Smooth muscle cell (in vitro differentiated cells): ENCODE data around the gene TBX4. TPM values are rescaled to one million over a fixed set of nuclear protein-coding genes. Genes with fewer than 3 reads are reported as not detected.

ENCODE experiments used
- DNase-seq: peaks from one replicate; lab custom pipeline; 2025; ENCODE audit not compliant: unreplicated experiment; lab: John Stamatoyannopoulos, UW
- H2AFZ ChIP-seq: fragments of 200-600 bp; sonication (generic); 2 replicates; pipeline ENCODE4 v1.6.0; 2016; ENCODE audit warnings: antibody characterized with exemption, low read depth, mild to moderate bottlenecking
- H3F3A ChIP-seq: fragments of 200-600 bp; sonication (generic); 2 replicates; pipeline ENCODE4 v1.6.0; 2017; ENCODE audit warnings: antibody characterized with exemption, low read depth
- H3K27ac ChIP-seq: fragments of 200-600 bp; sonication (generic); 2 replicates; pipeline ENCODE4 v1.5.1; 2016; ENCODE audit warnings: low read depth, mild to moderate bottlenecking
- H3K27me3 ChIP-seq: fragments of 200-600 bp; sonication (generic); 2 replicates; pipeline ENCODE4 v1.6.1; 2016; ENCODE audit warnings: low read depth, mild to moderate bottlenecking
- H3K36me3 ChIP-seq: fragments of 200-600 bp; sonication (generic); 2 replicates; pipeline ENCODE4 v1.5.1; 2016; ENCODE audit warnings: low read depth
- H3K4me1 ChIP-seq: fragments of 200-600 bp; sonication (generic); 2 replicates; pipeline ENCODE4 v1.5.1; 2016; ENCODE audit warnings: low read depth
- H3K4me2 ChIP-seq: fragments of 200-600 bp; sonication (generic); 2 replicates; pipeline ENCODE4 v1.6.0; 2016; ENCODE audit warnings: mild to moderate bottlenecking
- H3K4me3 ChIP-seq: fragments of 200-600 bp; sonication (generic); 2 replicates; pipeline ENCODE4 v1.5.1; 2016; ENCODE audit warnings: mild to moderate bottlenecking
- H3K79me2 ChIP-seq: fragments of 200-600 bp; sonication (generic); 2 replicates; pipeline ENCODE4 v1.6.0; 2016; ENCODE audit warnings: low read depth, mild to moderate bottlenecking
- H3K9ac ChIP-seq: fragments of 200-600 bp; sonication (generic); 2 replicates; pipeline ENCODE4 v1.6.0; 2016; ENCODE audit warnings: low read depth
- H3K9me3 ChIP-seq: fragments of 200-600 bp; sonication (generic); replicated peaks from 2 replicates; pipeline ENCODE4 v1.5.1; 2016; ENCODE audit warnings: low read depth
- H4K20me1 ChIP-seq: fragments of 200-600 bp; sonication (generic); 2 replicates; pipeline ENCODE4 v1.6.0; 2016; ENCODE audit warnings: low read depth
- CTCF ChIP-seq: fragments of 200-600 bp; sonication (generic); IDR thresholded peaks from 2 replicates; pipeline ENCODE4 v1.5.1; 2017; ENCODE audit warnings: borderline replicate concordance, mild to moderate bottlenecking, antibody characterized with exemption; ENCODE audit not compliant: insufficient read depth, poor library complexity, severe bottlenecking
- WGBS: methylation state at CpG from one replicate; pipeline ENCODE4 v1.1.7; 2016; ENCODE audit warnings: low lambda C conversion rate; 5-methylcytosine and 5-hydroxymethylcytosine counted together
- polyA plus RNA-seq: library from polyadenylated mRNA; unstranded; fragments of >200 nt; fragmentation: Nextera tagmentation; extraction: Ambion mirVana; gene quantifications from 2 replicates; pipeline ENCODE4 v1.2.1, GENCODE V29; 2016
- total RNA-seq: library from RNA; depleted of rRNA; stranded (reverse); fragments of >200 nt; gene quantifications from 2 replicates; pipeline ENCODE4 v1.2.3, GENCODE V29; 2014

TBX4 gene
- total and polyA plus RNA-seq, 2 experiments from 2014 or later: 14.1 to 22.7 TPM

DNA sequence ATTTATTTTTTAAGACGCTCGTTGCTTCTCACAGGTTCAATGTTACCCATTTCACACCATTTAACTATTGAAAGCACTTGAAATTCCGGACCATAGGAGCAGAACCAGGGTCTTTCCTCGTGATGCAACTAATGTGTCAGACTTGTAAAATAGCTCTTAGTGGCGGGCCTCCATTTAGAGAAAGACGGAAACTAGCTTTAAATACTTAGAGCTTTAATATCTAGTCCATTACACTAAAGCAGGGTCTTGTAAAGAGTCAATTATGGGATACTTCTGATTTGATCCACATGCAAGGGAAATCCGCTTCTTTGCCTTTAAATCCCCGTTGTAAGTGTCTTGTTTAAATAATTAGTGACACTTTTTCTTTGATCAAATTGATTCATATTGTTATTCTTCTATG is 82.2 kb downstream of the TBX4 start:
- TF ChIP-seq CTCF: no peak
- Histone ChIP-seq H2AFZ (peak overlapping the region; percentile 31), H3K27me3 (no peaks in the 10 kb centered on the region), H3K9ac (no peak overlapping the region), H3F3A (peaks cover 6% of the 10 kb centered on the region), H3K4me3 (no peak overlapping the region), H3K4me2 (peak overlapping the region; percentile 49), H3K36me3 (no peaks in the 10 kb centered on the region), H4K20me1 (no peaks in the 10 kb centered on the region), H3K9me3 (no peaks in the 10 kb centered on the region), H3K79me2 (no peaks in the 10 kb centered on the region), H3K27ac (no peak overlapping the region), H3K4me1 (peaks cover 4% of the 10 kb centered on the region)
- no peak for DNase-seq
- 23% methylated on average over 8 of the region's 8 CpGs for WGBS

Other genes starting within 250 kb of the TBX4 start
- 40.0 and 46.7 TPM in 2 replicates for gene TBX2, start 52.6 kb upstream of the TBX4 start, total RNA-seq
- gene TBX2, start 52.6 kb upstream of the TBX4 start, polyA plus RNA-seq: 96.5 and 146 TPM in 2 replicates
- gene NACA2, start 138.8 kb downstream of the TBX4 start, total RNA-seq: not detected in 2 replicates
- gene NACA2, start 138.8 kb downstream of the TBX4 start, polyA plus RNA-seq: not detected in 2 replicates